ENCODE measurements around the gene TMPRSS3.

- TF ChIP-seq PPARA (CRISPR knock-in tag; IDR thresholded peaks at IDR 0.05; ENCODE audit: borderline replicate concordance) (no peak), ZFP3 (CRISPR knock-in tag; IDR thresholded peaks at IDR 0.05) (no peak), BACH2 (CRISPR knock-in tag; IDR thresholded peaks at IDR 0.05; ENCODE audit: borderline replicate concordance) (no peak), CSRNP3 (CRISPR knock-in tag; IDR thresholded peaks at IDR 0.05) (no peak), RARB (CRISPR knock-in tag; IDR thresholded peaks at IDR 0.05) (no peak), ZNF70 (CRISPR knock-in tag; IDR thresholded peaks at IDR 0.05) (no peak), TSHZ2 (CRISPR knock-in tag; IDR thresholded peaks at IDR 0.05) (no peak), ZFP30 (CRISPR knock-in tag; IDR thresholded peaks at IDR 0.05) (no peak), ARNTL (CRISPR knock-in tag; IDR thresholded peaks at IDR 0.05; ENCODE audit: borderline replicate concordance, low read depth) (no peak), TOX (CRISPR knock-in tag; IDR thresholded peaks at IDR 0.05; ENCODE audit: borderline replicate concordance) (no peak)
These were observed 10.4 kb upstream of the TMPRSS3 start for GRCh38 chr21:42406201-42406621.
